Natural killer cell (primary cell): ENCODE measurements around the gene NUDT5. TPM values are rescaled to one million over a fixed set of nuclear protein-coding genes. Genes with fewer than 3 reads are reported as not detected.

ENCODE experiments used
- ATAC-seq, 3 donors: fragments of 150-1000 bp in 2 of 3; fragments of 200-7000 bp in 1 of 3; cut with Tn5 transposase; 1 replicate in 1 of 3; 2 replicates in 2 of 3; pipeline ENCODE4 v1.10.0; 2021; ENCODE audit warnings: mild to moderate bottlenecking in 2 of 3, moderate library complexity in 2 of 3
- DNase-seq, 2 donors: peaks; one replicate each; pipeline versions ENCODE4 v3.0.0 to v3.0.0-alpha.2; 2013 to 2021; ENCODE audit warnings: mixed read lengths in 1 of 2
- H3K27ac ChIP-seq: one replicate; pipeline ENCODE4 v1.5.1; 2013; ENCODE audit warnings: mild to moderate bottlenecking, low read length
- H3K27me3 ChIP-seq: one replicate; pipeline ENCODE4 v1.6.1; 2013; ENCODE audit warnings: low read length; ENCODE audit not compliant: control insufficient read depth, insufficient read depth
- H3K36me3 ChIP-seq: one replicate; pipeline ENCODE4 v1.6.1; 2013; ENCODE audit warnings: low read length; ENCODE audit not compliant: control insufficient read depth, insufficient read depth
- H3K4me1 ChIP-seq: one replicate; pipeline ENCODE4 v1.6.1; 2013; ENCODE audit warnings: low read length; ENCODE audit not compliant: control insufficient read depth, insufficient read depth
- H3K4me3 ChIP-seq: one replicate; pipeline ENCODE4 v1.5.1; 2013; ENCODE audit warnings: low read length
- H3K9me3 ChIP-seq: one replicate; pipeline ENCODE4 v1.6.1; 2013; ENCODE audit warnings: low read length; ENCODE audit not compliant: control insufficient read depth, insufficient read depth
- H3K27ac Mint-ChIP-seq, 2 donors: one replicate each; pipeline ENCODE4 v1.8.0; 2022; ENCODE audit warnings: mild to moderate bottlenecking in 2 of 2, mixed read lengths in 2 of 2, moderate library complexity in 1 of 2
- H3K27me3 Mint-ChIP-seq, 2 donors: one replicate each; pipeline ENCODE4 v1.8.0; 2022; ENCODE audit warnings: low read depth in 2 of 2, mixed read lengths in 2 of 2
- H3K36me3 Mint-ChIP-seq: one replicate; pipeline ENCODE4 v1.8.0; 2022; ENCODE audit warnings: mixed read lengths
- H3K4me1 Mint-ChIP-seq, 2 donors: one replicate each; pipeline ENCODE4 v1.8.0; 2022; ENCODE audit warnings: mixed read lengths in 2 of 2
- H3K4me3 Mint-ChIP-seq: one replicate; pipeline ENCODE4 v1.8.0; 2022; ENCODE audit warnings: mild to moderate bottlenecking, moderate library complexity, mixed read lengths
- H3K9me3 Mint-ChIP-seq, 2 donors: one replicate each; pipeline ENCODE4 v1.8.0; 2022; ENCODE audit warnings: mixed read lengths in 2 of 2
- WGBS: methylation state at CpG from one replicate; pipeline ENCODE4 v1.1.7; 2013; ENCODE audit warnings: missing lambda C conversion rate; ENCODE audit not compliant: insufficient coverage; 5-methylcytosine and 5-hydroxymethylcytosine counted together
- intact Hi-C: fragments of 100-400 bp; cut with micrococcal nuclease; formaldehyde crosslinking; loops from one replicate; pipeline ENCODE4 v1.14.2; 2022
- total RNA-seq, 4 donors: library from RNA; stranded (reverse); fragments of 120-200 nt in 1 of 4; gene quantifications; one replicate each; pipeline versions ENCODE4 v1.2.3 to v1.2.4, GENCODE V29; 2013 to 2022
- TF ChIP-seq, protein P1 (sequence below): fragments of 200-600 bp; IDR thresholded peaks from one replicate; pipeline ENCODE4 v1.8.0; 2022; ENCODE audit warnings: antibody characterized with exemption

NUDT5 gene
- total RNA-seq, 3 donors from 2014 or later (not counting 1 experiment from before 2014, with no cell fraction given): 25.7 to 39.1 (median 29.4) TPM

DNA sequence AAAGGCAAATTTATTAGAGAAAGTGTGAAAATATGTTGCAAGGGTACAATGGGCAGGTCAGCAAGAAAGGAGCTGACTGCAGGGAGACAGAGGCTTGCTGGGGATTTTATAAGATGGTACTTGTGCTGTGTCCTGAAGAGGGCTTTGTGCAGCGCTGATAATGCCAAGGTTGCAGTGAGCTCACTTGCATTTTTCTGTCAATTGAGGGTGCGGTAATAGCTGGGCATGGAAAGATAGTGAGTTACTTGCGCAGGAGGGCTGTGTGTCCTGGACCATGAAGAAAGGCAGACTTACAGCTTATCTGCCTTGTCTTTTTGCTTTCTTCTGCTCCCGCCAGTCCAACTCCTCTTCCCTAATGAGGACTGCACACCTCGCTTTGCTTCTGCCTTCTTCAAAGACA, 12.8 kb upstream of the NUDT5 start:
- no peak for DNase-seq
- H3K4me1 Mint-ChIP-seq: peaks cover 18 to 26% of the 10 kb centered on the region in 2 donors
- TF ChIP-seq, protein P1, sequence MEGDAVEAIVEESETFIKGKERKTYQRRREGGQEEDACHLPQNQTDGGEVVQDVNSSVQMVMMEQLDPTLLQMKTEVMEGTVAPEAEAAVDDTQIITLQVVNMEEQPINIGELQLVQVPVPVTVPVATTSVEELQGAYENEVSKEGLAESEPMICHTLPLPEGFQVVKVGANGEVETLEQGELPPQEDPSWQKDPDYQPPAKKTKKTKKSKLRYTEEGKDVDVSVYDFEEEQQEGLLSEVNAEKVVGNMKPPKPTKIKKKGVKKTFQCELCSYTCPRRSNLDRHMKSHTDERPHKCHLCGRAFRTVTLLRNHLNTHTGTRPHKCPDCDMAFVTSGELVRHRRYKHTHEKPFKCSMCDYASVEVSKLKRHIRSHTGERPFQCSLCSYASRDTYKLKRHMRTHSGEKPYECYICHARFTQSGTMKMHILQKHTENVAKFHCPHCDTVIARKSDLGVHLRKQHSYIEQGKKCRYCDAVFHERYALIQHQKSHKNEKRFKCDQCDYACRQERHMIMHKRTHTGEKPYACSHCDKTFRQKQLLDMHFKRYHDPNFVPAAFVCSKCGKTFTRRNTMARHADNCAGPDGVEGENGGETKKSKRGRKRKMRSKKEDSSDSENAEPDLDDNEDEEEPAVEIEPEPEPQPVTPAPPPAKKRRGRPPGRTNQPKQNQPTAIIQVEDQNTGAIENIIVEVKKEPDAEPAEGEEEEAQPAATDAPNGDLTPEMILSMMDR: no peak

DNA sequence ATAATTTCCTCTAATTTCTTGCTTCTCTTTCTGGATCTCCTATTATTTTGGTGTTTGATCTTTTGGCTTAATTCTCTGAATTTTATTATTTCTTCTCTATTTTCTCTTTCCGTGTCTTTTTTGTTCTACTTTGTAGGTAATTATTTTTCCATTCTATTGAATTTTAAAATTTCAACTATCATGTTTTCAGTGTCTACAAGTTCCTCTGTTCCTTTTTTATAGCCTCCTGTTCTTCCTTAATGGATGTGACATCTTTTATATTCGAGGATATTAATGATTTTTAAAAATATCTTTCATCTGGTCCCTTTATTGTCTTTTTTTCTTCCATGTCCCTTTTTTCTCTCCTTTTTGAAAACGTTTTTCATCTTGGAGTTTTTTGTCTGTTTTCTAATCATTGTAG, 11.4 kb upstream of the NUDT5 start:
- intact Hi-C loops: no loop called here
- ATAC-seq: no peak
- no peak for DNase-seq
- peaks cover 51% of the 10 kb centered on the region for H3K36me3 ChIP-seq
- Mint-ChIP-seq H3K9me3 (no peaks in the 10 kb centered on the region), H3K27me3 (no peaks in the 10 kb centered on the region), H3K4me3 (no peak overlapping the region), H3K27ac (no peak overlapping the region), H3K36me3 (peaks cover 8% of the 10 kb centered on the region), H3K4me1 (peaks cover 25 to 33% of the 10 kb centered on the region in 2 donors)
- WGBS: no CpG with 5 or more reads among the region's 3 CpGs
- TF ChIP-seq, protein P1: no peak
- H3K27ac ChIP-seq: no peak overlapping the region
- no peaks in the 10 kb centered on the region for H3K9me3 ChIP-seq
- no peaks in the 10 kb centered on the region for H3K27me3 ChIP-seq
- H3K4me3 ChIP-seq: no peak overlapping the region
- H3K4me1 ChIP-seq: peaks cover 10% of the 10 kb centered on the region

More for the DNA sequence above, 12.8 kb upstream of the NUDT5 start:
- Histone ChIP-seq H3K27ac (no peak overlapping the region), H3K36me3 (peaks cover 44% of the 10 kb centered on the region), H3K4me1 (no peaks in the 10 kb centered on the region), H3K4me3 (no peak overlapping the region), H3K9me3 (no peaks in the 10 kb centered on the region), H3K27me3 (no peaks in the 10 kb centered on the region)
- peaks cover 8% of the 10 kb centered on the region for H3K36me3 Mint-ChIP-seq
- no peaks in the 10 kb centered on the region for H3K9me3 Mint-ChIP-seq
- no peak overlapping the region for H3K27ac Mint-ChIP-seq
- H3K27me3 Mint-ChIP-seq: no peaks in the 10 kb centered on the region
- intact Hi-C loops: no loop called here
- no peak overlapping the region for H3K4me3 Mint-ChIP-seq
- WGBS: 97% methylated on average over 5 of the region's 5 CpGs
- ATAC-seq: no peak

GRCh38 chr10:12205082-12205481, 9.4 kb upstream of the NUDT5 start:
- Mint-ChIP-seq H3K4me1 (peaks cover 36 to 46% of the 10 kb centered on the region in 2 donors), H3K36me3 (no peaks in the 10 kb centered on the region), H3K27ac (no peak overlapping the region), H3K4me3 (no peak overlapping the region), H3K9me3 (no peaks in the 10 kb centered on the region), H3K27me3 (no peaks in the 10 kb centered on the region)
- 96% methylated on average over 3 of the region's 3 CpGs for WGBS
- Histone ChIP-seq H3K36me3 (peaks cover 41% of the 10 kb centered on the region), H3K27ac (no peak overlapping the region), H3K4me1 (peaks cover 17% of the 10 kb centered on the region), H3K27me3 (no peaks in the 10 kb centered on the region), H3K9me3 (no peaks in the 10 kb centered on the region), H3K4me3 (no peak overlapping the region)
- no peak for ATAC-seq
- TF ChIP-seq, protein P1: no peak
- no peak for DNase-seq
- intact Hi-C loops: no loop called here

DNA sequence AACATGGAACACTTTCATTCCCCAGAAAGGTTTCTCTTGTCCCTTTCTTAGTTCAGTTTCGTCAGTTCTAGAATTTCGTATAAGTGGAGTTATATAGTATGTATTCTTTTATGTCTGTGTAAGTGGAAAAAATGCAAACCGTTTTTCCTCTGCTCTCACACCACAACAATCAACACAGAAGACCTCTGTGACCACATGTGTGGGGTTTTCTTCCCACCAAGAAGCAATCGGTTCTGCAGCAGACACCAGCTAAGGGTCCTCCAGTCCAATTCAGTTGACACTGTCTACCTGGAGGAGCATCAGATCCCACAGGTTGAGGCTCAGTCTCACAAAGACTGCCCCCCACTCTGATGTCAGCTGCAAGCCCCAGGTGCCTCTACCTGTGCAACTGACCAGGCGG, 6.5 kb upstream of the NUDT5 start:
- Histone ChIP-seq H3K4me1 (peaks cover 21% of the 10 kb centered on the region), H3K27ac (no peak overlapping the region), H3K9me3 (no peaks in the 10 kb centered on the region), H3K4me3 (no peak overlapping the region), H3K27me3 (no peaks in the 10 kb centered on the region), H3K36me3 (peaks cover 30% of the 10 kb centered on the region)
- no peak overlapping the region for H3K27ac Mint-ChIP-seq
- ATAC-seq: no peak
- 39% methylated on average over 2 of the region's 5 CpGs for WGBS
- H3K9me3 Mint-ChIP-seq: no peaks in the 10 kb centered on the region
- intact Hi-C loops: no loop called here
- H3K4me1 Mint-ChIP-seq: peaks cover 27 to 41% of the 10 kb centered on the region in 2 donors
- no peaks in the 10 kb centered on the region for H3K27me3 Mint-ChIP-seq
- TF ChIP-seq, protein P1: no peak
- no peak overlapping the region for H3K4me3 Mint-ChIP-seq
- H3K36me3 Mint-ChIP-seq: no peaks in the 10 kb centered on the region
- DNase-seq: no peak
